CD4-positive, alpha-beta T cell treated with Interleukin-6 at 100 ng/mL for 8 hours (primary cell): ENCODE results near the gene CCDC85B.
A peak's percentile ranks its signal among the peaks of the same experiment; 100 is the strongest.

ENCODE experiments used
- DNase-seq: peaks from one replicate; pipeline ENCODE4 v3.0.0-alpha.2; 2020; ENCODE audit warnings: mixed read lengths, low spot score

Gene CCDC85B

DNA sequence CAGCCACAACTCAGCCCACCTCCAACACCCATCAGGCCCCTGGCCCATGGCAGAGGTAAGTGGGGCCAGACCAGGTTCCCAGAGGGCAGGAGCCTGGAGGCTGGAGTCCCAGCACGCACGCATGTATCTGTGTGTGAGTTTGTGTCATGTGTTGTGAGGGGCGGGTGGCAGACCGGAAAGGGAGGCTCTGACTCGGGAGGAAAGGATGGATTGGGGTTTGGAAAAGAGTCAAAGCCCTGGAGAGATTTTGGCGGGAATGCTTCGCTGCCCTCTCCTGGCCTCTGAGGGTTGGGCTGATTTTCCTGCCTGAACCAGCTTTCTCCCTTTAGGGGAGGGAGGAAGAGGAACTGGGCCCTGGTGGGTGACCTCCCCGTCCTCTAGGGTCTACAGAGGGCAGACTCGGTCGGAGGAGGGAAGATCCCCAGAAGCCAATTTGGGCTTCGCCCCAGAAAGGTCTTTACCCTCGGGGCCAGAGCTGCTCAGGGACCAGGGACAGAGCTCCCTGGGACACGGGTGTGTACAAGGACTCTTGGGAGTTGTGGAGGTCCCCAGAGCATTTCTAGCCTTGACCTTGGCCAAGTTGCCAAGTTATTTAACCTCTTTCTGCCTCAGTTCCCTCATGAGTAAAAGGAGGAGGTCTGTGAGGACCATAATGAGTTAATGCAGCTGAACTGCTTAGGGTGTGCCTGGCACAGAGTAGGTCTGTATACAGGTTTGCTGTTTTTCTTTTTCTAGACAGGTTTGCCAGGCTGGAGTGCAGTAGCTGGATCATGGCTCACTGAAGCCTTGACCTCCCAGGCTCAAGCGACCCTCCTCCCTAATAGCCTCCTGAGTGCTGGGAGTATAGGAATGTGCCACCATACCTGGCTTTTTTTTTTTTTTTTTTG, 21.5 kb downstream of the CCDC85B start:
- no peak for DNase-seq

DNA sequence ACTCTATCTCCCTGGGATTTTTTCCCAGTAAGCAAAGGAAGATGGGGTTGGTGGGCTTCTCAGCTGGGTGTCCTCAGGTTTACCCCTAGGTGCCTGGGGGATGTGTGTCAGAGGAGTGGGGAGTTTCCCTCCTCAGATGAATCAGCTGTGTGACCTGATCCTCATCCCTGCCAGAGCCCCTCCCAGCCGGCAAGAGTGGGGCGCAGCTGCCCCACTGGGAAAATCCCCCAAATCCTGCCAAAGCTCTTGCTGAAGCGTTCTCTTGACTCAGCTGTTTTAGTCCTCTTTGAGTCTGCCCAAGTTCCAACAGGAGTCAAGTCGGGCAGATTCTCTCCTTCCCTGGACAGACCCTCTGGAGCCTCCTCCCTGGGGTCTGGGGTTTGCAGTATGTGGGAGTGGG, 22.4 kb downstream of the CCDC85B start:
- DNase-seq = no peak

DNA sequence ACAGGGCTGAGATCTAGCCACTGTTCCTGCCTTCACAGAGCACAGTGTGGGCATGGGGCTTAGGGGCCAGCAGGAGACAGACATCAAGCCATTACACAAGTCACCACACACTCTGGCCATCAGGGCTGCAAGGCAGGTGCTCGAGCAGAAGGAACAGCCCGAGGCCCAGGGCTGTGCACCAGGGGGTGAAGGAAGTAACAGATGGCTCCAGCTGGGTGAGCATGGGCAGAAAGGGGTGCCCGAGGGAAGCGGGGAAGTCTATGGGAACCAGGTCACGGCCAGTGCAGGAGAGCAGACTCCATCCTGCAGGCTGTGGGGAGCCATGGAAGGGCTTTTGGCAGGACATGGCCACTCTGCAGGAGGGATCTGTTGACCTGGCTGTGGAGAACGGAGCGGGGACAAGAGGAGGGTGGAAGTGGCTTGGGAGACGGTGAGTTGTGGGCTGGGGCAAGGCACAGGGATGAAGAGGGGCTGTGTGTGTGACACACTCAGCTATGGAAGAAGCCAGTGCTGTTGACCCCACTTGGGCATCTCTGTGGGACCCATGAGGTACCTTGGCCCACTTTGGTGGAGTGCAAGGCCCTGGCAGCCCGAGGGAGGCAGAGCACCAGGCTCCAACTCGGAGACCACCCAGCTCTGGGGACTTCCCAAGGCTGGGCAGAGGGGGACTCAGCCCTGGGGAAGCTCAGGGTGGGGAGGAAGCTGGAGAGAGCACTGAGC, 24.8 kb downstream of the CCDC85B start:
- no peak for DNase-seq

DNA sequence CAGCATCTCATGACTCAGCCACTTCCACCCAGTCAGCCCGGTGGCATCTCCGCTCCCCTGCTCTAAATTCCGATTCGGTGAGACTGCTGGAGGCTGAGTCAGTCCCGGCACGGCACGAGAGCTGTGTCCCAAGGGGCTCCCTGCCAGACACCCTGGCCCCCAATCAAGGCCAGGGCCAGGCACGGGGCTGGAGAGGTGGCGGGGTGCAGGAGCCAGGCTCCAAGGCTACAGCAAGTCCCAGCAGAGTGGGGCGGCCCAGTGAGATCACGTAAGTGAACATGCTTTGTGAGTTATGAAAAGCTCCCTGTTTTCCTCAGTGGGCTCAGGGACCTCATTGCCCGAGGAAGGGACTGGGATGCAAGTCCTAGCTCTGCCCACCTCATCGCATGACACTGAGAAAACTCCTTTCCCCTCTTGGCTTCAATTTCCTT, 25.4 kb downstream of the CCDC85B start:
- DNase-seq = no peak

DNA sequence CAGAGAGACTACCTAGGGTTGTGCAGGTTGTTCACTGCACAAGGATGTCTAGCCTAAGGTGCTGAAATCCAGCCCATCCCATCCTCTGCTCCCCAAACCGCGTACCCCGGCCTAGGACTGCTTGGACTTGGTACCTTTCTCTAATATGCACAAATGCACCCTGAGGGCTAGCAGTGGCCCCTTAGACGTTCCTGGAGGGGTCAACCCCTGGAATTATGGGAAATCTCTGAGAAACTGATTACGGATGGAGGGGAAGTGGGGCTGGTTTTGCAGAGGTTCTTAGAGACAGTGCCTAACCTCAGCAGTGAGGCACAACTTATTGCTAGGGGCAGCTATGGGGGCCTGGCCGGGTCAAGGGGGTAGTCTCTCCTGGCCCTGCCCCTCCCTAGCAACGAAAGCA, 25.9 kb downstream of the CCDC85B start:
- no peak for DNase-seq

DNA sequence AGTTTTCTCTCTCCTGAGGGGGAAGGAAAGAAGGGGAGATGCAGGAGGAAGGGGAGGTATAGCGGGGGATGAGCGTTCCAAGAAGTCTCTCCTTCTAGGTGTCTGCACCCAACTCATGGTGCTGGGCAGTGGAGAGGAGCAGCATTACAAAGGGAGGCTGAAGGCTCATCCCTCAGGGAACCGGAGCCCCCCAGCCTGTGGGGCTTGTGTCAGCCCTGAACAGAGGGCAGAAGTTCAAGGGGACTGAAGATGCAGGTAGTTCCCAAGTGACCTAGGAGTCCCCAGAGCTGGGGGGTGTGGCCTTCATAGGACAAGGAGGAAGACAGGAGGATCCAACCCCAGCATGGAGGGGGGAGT, 26.6 kb downstream of the CCDC85B start:
- no peak for DNase-seq

DNA sequence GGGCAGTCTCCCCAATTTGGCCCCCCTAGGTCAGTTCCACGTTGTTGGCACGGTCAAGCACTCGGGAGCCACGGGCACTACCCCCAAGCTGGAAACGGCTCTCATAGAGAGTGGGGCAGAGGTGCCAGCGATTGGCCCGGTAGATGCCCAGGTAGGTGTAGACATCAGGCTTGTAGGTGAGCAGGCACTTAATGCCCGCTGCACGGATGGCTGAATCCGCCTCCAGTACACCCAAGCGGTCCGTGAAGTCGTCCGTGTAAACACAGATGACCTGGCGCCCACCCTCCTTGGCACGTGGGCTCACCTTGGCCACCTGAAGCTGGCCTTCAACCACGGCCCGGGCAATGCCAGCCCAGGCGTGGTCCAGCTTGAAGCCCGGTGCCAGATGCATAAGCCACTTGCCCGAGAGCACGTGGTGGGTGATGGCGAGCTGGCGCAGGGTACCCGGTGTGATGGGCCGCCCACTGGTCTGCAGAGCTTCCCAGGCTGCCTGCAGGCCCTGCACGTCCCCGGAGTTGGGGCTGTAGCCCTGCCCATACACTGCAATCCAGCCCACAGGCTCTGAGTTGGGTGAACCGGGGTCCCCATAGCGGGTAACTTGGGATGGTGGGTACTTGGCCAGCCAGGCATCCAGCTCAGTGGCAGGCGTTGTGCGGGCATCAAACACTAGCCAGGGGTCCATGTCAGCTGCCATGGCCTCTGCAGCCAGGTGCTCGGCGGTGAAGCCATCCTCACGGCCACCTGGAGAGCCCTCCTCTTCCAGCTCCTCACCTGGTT, 27.1 kb downstream of the CCDC85B start:
- no peak for DNase-seq

DNA sequence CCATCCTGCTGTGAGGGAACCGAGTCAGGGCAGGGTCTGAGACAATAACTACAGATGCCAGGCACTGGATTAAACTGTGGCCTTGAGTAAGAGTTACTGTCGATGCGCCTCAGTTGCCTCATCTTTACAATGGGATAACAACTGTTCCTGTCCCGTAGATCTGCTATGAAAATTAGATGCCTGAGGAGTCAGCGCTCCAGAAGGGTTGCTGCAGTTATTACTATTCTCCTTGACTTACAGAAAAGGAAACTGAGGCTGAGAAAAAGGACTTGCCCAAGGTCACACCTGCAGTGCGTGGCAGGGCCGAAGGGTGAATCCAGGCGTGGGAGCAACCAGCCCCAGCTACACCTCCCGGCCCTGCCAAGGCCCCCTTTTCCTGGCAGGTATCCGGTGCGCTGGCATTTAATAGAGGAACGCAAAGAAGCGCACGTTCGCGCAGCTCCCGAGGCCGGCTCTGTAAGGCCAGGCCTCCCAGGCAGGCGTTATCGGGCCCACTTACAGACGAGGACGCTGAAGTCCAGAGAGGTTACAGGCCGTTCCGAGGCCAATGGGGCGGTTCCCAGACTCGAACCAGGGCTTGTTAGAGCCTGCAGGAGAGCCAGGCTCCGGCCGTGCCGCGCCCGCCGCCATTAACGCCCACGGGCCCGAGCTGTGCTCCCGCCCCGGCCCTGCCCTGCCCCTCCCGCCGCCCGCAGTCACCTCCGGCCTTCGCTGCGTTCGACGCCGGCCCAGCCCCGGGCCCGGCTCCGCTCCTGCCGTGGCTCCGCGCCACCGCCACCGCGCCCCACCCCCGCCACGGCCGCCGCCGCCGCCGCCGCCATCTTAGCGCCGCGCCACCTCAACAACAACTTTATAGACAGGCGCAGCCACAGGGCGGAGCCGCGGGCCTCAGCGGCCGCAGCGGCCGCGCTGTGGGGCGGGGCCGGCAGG, 28.0 kb downstream of the CCDC85B start, which contains the start of gene C11orf68:
TSS of gene C11orf68 (minus strand) at position 852 of the 930 bp plus-strand sequence. CDS start at position 821, 31 bp downstream.
- no peak for DNase-seq

DNA sequence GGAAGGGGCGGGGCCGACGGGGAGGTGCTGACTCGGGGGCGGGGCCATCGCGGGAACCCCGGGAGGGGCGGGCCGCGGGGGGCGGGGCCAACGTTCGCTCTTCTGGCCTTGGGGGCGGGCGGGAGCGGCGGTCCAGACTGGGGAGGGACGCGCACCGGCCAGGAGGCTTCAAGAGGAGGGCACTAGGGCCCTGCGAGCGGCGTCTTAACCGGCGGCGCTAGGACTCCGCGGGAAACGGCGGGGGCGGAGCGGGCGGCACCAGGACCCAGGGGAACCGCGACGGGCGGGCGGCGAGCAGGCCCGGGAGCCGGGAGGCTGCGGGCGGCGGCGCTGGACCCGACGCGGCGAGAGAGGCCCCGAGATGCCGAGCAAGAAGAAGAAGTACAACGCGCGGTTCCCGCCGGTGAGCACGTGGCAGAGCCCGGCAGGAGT, 28.7 kb downstream of the CCDC85B start, which contains the start of gene DRAP1:
TSS of gene DRAP1 (plus strand) at position 286 of the 432 bp plus-strand sequence. CDS start at position 362, 76 bp downstream.
- DNase-seq = peak; percentile 99

DNA sequence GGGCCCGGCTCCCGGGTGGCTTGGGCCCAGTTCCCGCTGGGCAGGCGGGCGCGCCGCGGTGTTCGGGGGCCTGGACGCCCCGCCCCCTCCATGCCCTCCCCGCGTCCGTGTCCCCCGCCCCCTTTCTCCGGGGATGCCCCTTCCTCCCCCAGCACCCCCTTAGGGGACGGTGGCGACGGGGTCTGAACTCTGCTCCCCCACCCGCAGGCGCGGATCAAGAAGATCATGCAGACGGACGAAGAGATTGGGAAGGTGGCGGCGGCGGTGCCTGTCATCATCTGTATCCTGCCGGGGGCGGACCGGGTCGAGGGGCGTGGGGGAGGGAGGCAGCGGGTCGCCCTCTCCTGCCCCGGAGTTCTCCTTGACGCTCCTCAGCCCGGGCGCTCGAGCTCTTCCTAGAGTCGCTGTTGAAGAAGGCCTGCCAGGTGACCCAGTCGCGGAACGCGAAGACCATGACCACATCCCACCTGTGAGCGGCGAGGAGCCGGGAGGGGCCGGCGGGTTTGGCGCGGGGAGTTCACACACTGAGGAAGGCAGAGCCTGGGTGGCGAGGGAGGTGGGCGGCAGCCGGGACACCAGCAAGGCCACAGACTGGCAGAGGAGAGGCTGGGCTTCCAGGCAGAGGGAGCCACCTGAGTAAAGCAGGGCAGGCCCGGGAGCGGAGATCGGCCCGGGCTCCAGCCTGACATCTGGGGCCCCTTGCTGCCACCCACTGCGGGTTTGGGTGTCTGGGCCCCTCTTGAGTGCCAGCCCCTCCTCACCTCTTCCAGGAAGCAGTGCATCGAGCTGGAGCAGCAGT, 29.3 kb downstream of the CCDC85B start:
- DNase-seq = peak; percentile 46

DNA sequence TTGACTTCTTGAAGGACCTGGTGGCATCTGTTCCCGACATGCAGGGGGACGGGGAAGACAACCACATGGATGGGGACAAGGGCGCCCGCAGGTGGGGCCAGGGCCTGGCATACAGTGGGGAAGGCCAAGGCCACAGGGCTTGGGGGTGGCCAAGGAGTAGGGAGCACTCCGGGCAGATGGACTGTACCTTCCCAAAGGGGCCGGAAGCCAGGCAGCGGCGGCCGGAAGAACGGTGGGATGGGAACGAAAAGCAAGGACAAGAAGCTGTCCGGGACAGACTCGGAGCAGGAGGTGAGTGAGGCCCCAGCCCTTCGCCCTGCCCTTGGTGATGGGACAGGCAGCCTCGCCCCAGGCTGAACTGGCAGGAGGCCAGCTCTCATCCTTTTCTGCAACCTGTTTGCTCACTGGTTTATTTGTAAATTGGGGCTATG, 29.9 kb downstream of the CCDC85B start:
- DNase-seq = no peak

DNA sequence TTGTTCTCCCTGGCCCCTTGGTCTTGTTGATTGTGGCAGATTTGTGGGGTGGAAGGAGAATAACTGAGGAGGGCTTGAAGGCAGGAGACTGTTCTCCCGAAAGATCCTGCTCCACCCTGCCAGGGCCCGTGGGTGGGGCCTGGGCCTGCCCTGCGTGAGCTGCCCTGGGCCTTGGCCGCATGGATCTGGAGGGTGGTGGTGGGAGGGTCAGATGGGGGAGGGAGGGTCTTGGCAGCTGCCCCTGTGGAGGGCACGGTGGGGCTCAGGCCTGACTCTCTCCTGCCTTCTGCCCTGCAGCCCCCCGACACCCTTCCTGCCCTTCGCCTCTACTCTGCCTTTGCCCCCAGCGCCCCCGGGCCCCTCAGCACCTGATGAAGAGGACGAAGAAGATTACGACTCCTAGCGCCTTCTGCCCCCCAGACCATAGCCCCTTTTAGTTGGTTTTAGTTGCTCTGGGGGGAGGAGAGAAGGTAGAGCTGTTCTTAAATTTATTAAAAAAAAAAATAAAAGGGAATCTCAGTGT, 30.6 kb downstream of the CCDC85B start:
- DNase-seq = no peak

DNA sequence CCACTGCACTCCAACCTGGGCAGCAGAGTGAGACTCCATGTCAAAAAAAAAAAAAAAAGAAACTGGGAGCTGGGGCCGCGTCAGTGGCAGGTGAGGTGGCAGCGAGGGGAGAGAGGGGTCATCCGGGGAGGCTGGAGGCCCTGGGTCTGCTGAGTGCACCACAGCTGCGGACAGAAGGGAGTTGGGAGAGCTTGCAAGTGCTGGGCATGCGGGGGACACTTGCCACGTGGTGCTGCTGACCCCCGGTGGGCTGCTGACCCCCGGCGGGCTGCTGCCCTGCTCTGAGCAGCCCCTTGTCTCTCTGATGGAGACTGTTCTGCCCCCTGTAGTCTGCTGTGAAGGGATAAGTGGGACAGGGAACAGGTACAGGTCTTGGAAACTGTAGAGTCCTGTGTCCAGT, 31.4 kb downstream of the CCDC85B start:
- DNase-seq = no peak

DNA sequence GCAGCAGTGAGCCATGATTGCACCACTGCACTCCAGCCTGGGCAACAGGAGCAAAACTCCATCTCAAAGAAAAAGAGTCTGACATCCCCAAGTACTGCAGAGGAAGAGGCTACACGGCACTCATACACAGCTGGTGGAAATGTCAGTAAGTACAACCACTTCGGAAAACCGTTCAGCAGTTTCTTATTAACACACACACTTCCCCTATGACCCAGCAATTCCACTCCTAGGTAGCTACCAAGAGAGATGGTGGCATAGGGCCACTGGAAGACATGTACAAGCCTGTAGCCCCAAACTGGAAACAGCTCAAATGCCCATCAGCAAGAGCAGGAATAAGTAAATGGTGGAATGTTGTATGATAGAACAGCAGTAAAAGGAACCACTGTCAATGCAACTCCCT, 32.1 kb downstream of the CCDC85B start:
- DNase-seq = no peak

DNA sequence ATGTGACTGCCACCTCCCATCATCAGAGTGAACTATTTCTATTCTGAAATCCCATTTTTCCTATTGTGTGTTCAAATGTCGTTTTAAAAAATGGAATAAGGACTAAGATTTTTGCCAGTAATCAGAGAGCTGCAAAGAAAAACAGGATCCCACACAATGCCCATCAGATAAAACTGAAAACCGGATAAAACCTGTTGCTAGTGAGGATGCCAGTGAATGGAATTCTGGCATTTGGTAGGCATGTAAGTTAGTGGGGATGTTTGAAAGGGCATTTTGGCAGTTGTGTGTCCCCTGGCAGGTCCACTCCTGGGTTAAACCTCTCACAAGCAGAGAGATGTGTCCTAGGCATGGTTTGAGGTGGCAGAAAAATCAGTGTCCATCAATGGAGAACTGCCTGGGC, 34.9 kb downstream of the CCDC85B start:
- DNase-seq = no peak

DNA sequence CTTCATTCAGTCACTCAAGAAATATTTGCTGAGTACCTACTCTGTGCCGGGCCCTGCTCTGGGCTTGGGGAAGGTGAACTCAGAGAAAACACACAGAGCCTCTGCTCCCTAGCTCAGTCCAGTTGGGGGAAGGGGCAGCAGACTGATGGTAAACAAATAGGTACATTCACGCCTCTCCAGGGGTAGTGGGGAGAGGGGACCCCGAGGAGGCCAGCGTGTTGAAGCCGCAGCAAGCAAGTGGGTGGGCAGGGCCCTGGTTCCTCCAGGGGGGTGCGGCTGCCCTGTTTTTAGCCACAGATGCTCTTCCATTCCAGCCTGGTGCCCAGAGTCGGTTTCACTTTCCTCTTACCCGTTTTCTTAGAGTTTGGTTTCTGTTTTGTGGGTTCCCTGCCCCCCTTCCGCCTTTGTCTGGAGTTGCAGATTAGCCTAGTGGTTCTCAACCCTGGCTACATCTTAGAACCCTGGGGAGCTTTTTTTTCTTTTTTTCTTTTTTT, 37.5 kb downstream of the CCDC85B start:
- DNase-seq = peak; percentile 84

DNA sequence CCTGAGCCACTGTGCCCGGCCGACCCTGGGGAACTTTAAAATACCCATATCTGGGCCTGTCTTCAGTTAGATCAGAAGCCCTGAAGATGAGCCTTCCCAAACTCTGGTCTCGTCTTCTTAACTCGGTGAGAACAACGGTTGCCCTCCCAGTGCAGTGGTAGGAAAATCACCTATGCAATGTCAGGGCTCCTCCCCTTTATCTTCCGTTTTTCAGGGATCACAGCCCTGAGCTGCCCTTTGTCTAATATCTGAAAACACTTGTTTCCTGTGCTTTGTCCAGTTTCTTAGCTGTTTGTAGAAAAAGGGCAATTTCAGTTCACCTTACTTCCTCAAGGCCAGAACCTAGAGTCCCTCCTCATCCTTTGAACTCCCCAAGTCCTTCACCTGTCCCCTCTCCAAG, 38.2 kb downstream of the CCDC85B start:
- DNase-seq = no peak

DNA sequence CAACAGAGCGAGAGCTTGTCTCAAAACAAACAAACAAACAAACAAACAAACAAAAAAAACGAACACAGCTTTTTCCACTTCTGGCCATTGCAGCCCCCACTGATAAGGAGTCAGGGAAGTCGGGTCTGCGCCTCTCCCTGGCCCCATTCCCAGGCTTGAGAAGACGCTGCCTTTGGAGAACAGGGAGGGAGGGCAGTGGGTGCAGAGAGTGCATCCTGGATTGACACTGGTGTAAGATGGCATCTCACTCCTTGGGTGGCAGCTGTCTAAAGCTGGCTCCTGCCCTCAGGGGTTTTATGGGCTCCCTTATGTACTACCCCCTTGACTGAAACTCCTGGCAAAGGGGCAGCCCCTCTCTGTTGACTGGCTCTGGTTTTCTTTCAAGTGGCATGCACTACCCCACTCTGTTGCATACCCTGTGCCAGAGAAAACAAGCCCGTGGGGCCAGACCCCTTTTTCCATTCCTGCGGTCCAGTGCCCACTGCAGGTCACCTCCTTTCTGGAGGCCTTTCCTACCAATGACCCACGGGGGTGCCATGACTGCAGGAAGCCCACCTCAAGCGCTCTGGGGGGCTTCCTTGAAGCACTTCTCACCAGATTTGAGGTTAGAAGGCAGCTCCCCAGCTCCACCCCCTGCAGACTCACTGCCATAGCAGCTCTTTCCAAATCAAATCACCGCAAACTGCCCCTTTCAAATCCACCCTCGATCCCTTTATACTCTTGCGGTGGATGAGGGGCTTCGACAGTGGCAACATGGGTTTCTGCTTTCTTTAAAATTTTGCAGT, 41.5 kb downstream of the CCDC85B start:
- no peak for DNase-seq

DNA sequence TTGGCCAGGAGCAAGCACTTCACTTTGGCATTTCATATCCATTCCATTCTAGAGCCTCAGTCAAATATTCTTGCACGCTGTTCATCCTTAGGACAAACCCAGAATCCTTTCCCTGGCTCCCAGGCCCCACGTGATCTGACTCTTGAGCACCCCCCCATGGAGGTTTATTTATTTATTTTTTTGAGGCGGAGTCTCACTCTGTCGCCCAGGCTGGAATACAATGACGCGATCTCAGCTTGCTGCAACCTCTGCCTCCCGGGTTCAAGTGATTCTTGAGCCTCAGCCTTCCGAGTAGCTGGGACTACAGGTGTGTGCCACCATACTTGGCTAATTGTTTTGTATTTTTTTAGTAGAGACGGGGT, 42.1 kb downstream of the CCDC85B start:
- no peak for DNase-seq
